Thyroid gland (tissue), 4 donors: ENCODE data around the gene QRFPR. TPM values are rescaled to one million over a fixed set of nuclear protein-coding genes. Genes with fewer than 3 reads are reported as not detected.
A peak's percentile ranks its signal among the peaks of the same experiment; 100 is the strongest.

Experiments
- DNase-seq, 2 donors: peaks; one replicate each; pipeline ENCODE4 v3.0.0-alpha.2; 2019
- H3K27ac ChIP-seq, 3 donors: fragments of 200-600 bp; sonication (generic); 1 replicate in 2 of 3; 2 replicates in 1 of 3; pipeline ENCODE4 v1.5.1; 2016 to 2019; ENCODE audit warnings: mild to moderate bottlenecking in 1 of 3, moderate library complexity in 1 of 3
- H3K27me3 ChIP-seq: fragments of 200-600 bp; sonication (generic); one replicate; pipeline ENCODE4 v1.5.1; 2019
- H3K36me3 ChIP-seq, 2 donors: fragments of 200-600 bp; sonication (generic); one replicate each; pipeline ENCODE4 v1.5.1; 2016 to 2019
- H3K4me1 ChIP-seq, 2 donors: fragments of 200-600 bp; sonication (generic); one replicate each; pipeline ENCODE4 v1.5.1; 2017 to 2019
- H3K4me3 ChIP-seq, 3 donors: fragments of 200-600 bp; sonication (generic); replicated peaks in 1 of 3; 1 replicate in 2 of 3; 2 replicates in 1 of 3; pipeline ENCODE4 v1.5.1; 2016; ENCODE audit warnings: mild to moderate bottlenecking in 1 of 3
- H3K9me3 ChIP-seq: fragments of 200-600 bp; sonication (generic); one replicate; pipeline ENCODE4 v1.5.1; 2017
- CTCF ChIP-seq, 6 experiments: fragments of 200-600 bp in 3 of 6; fragments of 450-650 bp in 3 of 6; sonication (generic) in 3 of 6; IDR thresholded peaks; one replicate each; pipeline ENCODE4 v1.5.1; 2016 to 2019; ENCODE audit warnings: antibody characterized with exemption in 6 of 6, mild to moderate bottlenecking in 2 of 6, inconsistent platforms in 1 of 6, moderate library complexity in 1 of 6
- POLR2A ChIP-seq, 2 donors: fragments of 450-650 bp; IDR thresholded peaks; one replicate each; pipeline ENCODE4 v1.6.1; 2017; ENCODE audit warnings: antibody characterized with exemption in 2 of 2, mild to moderate bottlenecking in 2 of 2, moderate library complexity in 1 of 2
- WGBS, 2 donors: methylation state at CpG; one replicate each; pipeline ENCODE4 v1.1.5; 2017; 5-methylcytosine and 5-hydroxymethylcytosine counted together
- intact Hi-C: fragments of 100-400 bp; cut with DNase I; formaldehyde crosslinking; loops from one replicate; pipeline ENCODE4 v1.15.1; 2023
- total RNA-seq, 4 donors: library from RNA; depleted of rRNA; stranded (reverse); fragments of >200 nt; gene quantifications; one replicate each; pipeline ENCODE4 v1.2.3, GENCODE V29; 2016

QRFPR gene
- total RNA-seq, 4 donors from 2014 or later = 0.63 to 1.6 TPM; not detected in 2

- no peak for TF ChIP-seq POLR2A (IDR thresholded peaks at IDR 0.05)
- peak; percentile 15 to 63 (median 48) for TF ChIP-seq CTCF (IDR thresholded peaks at IDR 0.05)
- intact Hi-C loops = no loop called here
- 82 to 92% methylated on average over 1 of the region's 1 CpG for WGBS, 2 donors
- H3K27me3 ChIP-seq = no peaks in the 10 kb centered on the region
- no peak overlapping the region for H3K27ac ChIP-seq
- H3K4me3 ChIP-seq = no peak overlapping the region
- H3K36me3 ChIP-seq = no peaks in the 10 kb centered on the region
- peak; percentile 44 to 52 for DNase-seq
- no peaks in the 10 kb centered on the region for H3K4me1 ChIP-seq
- no peaks in the 10 kb centered on the region for H3K9me3 ChIP-seq
Measured at GRCh38 chr4:121370729-121371325, 10.0 kb downstream of the QRFPR start.

- 90 to 95% methylated on average over 1 of the region's 1 CpG for WGBS, 2 donors
- TF ChIP-seq CTCF (IDR thresholded peaks at IDR 0.05) (no peak), POLR2A (IDR thresholded peaks at IDR 0.05) (no peak)
- H3K4me1 ChIP-seq = no peaks in the 10 kb centered on the region
- DNase-seq = no peak
- H3K9me3 ChIP-seq = no peaks in the 10 kb centered on the region
- H3K27me3 ChIP-seq = no peaks in the 10 kb centered on the region
- no peak overlapping the region for H3K4me3 ChIP-seq
- intact Hi-C loops = no loop called here
- no peaks in the 10 kb centered on the region for H3K36me3 ChIP-seq
- H3K27ac ChIP-seq = no peak overlapping the region
Measured at GRCh38 chr4:121360495-121360894, 20.3 kb downstream of the QRFPR start.

- DNase-seq = no peak
- H3K9me3 ChIP-seq = no peaks in the 10 kb centered on the region
- H3K27me3 ChIP-seq = no peaks in the 10 kb centered on the region
- no peaks in the 10 kb centered on the region for H3K4me1 ChIP-seq
- no peak overlapping the region for H3K27ac ChIP-seq
- intact Hi-C loops = no loop called here
- TF ChIP-seq CTCF (IDR thresholded peaks at IDR 0.05) (no peak), POLR2A (IDR thresholded peaks at IDR 0.05) (no peak)
- H3K4me3 ChIP-seq = no peak overlapping the region
- H3K36me3 ChIP-seq = no peaks in the 10 kb centered on the region
Measured at GRCh38 chr4:121358473-121358872, 22.3 kb downstream of the QRFPR start.

- Histone ChIP-seq H3K27ac (no peak overlapping the region), H3K4me1 (no peaks in the 10 kb centered on the region), H3K4me3 (no peak overlapping the region), H3K36me3 (no peaks in the 10 kb centered on the region), H3K27me3 (no peaks in the 10 kb centered on the region), H3K9me3 (no peaks in the 10 kb centered on the region)
- intact Hi-C loops = no loop called here
- no peak for DNase-seq
- no peak for TF ChIP-seq CTCF (IDR thresholded peaks at IDR 0.05)
- no peak for TF ChIP-seq POLR2A (IDR thresholded peaks at IDR 0.05)
Measured at GRCh38 chr4:121353213-121353612, 27.6 kb downstream of the QRFPR start.

GRCh38 chr4:121344098-121344497 is 36.7 kb downstream of the QRFPR start:
- Histone ChIP-seq H3K4me1 (no peaks in the 10 kb centered on the region), H3K27ac (no peak overlapping the region), H3K4me3 (no peak overlapping the region), H3K27me3 (no peaks in the 10 kb centered on the region), H3K9me3 (no peaks in the 10 kb centered on the region), H3K36me3 (no peaks in the 10 kb centered on the region)
- intact Hi-C loops = no loop called here
- 50 to 92% methylated on average over 1 of the region's 1 CpG for WGBS, 2 donors
- TF ChIP-seq CTCF (IDR thresholded peaks at IDR 0.05) (no peak), POLR2A (IDR thresholded peaks at IDR 0.05) (no peak)
- DNase-seq = no peak
